ENCODE measurements around the gene METTL24. TPM values are rescaled to one million over a fixed set of nuclear protein-coding genes. Genes with fewer than 3 reads are reported as not detected.

The METTL24 gene
- total RNA-seq, 1 donor from 2014 or later: 0.67 TPM

DNA sequence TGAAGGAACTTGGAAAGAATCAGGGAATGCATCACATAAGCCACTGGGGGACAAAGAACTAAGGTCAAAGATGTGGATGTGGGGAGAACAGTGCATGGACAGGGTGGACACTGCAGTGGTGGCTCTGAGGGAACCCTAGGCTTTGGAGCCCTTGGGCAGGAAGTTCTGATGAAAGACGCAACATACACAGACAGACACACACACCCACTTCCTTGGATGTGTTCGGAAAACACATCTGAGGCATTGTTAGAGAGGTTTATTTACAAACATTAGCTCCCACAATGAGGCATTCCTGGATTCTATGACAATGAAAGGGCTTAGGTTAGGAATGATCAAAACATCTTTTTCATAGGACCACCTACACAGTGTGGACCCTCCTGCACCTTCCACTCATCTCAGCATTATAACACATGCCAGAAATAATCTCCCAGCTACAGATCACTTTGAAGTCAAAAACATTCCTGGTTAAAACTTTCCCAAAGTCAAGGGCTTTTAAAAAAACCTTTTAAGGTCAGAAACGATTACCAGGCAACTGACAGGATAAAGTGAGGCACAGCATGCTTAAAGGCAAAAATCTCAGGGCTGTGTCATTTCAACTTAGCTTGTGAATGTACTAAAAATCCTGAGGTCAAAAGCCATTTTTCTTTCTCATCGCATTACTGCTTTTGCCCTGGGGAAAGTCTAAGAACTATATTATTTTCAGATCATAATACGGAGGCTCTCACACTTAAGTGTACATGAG, 6.4 kb upstream of the METTL24 start:
- H3K27ac Mint-ChIP-seq (ENCODE audit: unreplicated experiment): no peak overlapping the region
- peaks cover 13% of the 10 kb centered on the region for H3K9me3 Mint-ChIP-seq (ENCODE audit: low read depth)
- TF ChIP-seq, protein P1, sequence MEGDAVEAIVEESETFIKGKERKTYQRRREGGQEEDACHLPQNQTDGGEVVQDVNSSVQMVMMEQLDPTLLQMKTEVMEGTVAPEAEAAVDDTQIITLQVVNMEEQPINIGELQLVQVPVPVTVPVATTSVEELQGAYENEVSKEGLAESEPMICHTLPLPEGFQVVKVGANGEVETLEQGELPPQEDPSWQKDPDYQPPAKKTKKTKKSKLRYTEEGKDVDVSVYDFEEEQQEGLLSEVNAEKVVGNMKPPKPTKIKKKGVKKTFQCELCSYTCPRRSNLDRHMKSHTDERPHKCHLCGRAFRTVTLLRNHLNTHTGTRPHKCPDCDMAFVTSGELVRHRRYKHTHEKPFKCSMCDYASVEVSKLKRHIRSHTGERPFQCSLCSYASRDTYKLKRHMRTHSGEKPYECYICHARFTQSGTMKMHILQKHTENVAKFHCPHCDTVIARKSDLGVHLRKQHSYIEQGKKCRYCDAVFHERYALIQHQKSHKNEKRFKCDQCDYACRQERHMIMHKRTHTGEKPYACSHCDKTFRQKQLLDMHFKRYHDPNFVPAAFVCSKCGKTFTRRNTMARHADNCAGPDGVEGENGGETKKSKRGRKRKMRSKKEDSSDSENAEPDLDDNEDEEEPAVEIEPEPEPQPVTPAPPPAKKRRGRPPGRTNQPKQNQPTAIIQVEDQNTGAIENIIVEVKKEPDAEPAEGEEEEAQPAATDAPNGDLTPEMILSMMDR (IDR thresholded peaks at IDR 0.05): no peak
- H3K36me3 Mint-ChIP-seq (ENCODE audit: low read depth): peaks cover 4% of the 10 kb centered on the region
- peaks cover 17% of the 10 kb centered on the region for H3K4me1 Mint-ChIP-seq (ENCODE audit: low read depth)
- no peak overlapping the region for H3K4me3 Mint-ChIP-seq (ENCODE audit: unreplicated experiment)
- no peak for DNase-seq (ENCODE audit: low spot score)
- H3K27me3 Mint-ChIP-seq (ENCODE audit: low read depth): peaks cover 43% of the 10 kb centered on the region

DNA sequence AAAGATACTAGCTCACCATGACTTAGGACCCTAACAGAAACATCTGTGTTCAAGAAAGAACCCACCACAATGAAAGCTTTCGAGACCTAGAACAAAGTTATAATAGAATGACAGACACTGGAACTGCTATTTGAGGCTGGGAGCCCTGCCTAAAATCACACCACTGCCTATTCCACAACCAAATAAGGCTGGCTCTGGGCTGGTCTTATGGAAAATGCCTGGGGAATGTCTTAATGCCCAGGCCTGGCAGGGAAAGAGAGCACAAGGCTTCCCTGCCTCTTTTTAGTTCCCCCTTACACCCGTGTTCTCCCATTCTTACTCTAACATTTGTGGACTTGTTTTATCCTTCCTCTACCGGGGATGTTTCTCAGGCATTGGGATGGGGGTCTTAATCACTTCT, 5.6 kb upstream of the METTL24 start:
- Mint-ChIP-seq H3K36me3 (ENCODE audit: low read depth) (peaks cover 4% of the 10 kb centered on the region), H3K9me3 (ENCODE audit: low read depth) (peaks cover 13% of the 10 kb centered on the region), H3K27me3 (ENCODE audit: low read depth) (peaks cover 47% of the 10 kb centered on the region), H3K4me3 (ENCODE audit: unreplicated experiment) (no peak overlapping the region), H3K4me1 (ENCODE audit: low read depth) (peaks cover 17% of the 10 kb centered on the region), H3K27ac (ENCODE audit: unreplicated experiment) (peak overlapping the region; percentile 13)
- no peak for DNase-seq (ENCODE audit: low spot score)
- TF ChIP-seq, protein P1 (IDR thresholded peaks at IDR 0.05): no peak

GRCh38 chr6:110360676-110361075, 2.5 kb upstream of the METTL24 start:
- no peak for DNase-seq (ENCODE audit: low spot score)
- H3K27ac Mint-ChIP-seq (ENCODE audit: unreplicated experiment): no peak overlapping the region
- H3K4me1 Mint-ChIP-seq (ENCODE audit: low read depth): peaks cover 26% of the 10 kb centered on the region
- H3K36me3 Mint-ChIP-seq (ENCODE audit: low read depth): peaks cover 10% of the 10 kb centered on the region
- peaks cover 40% of the 10 kb centered on the region for H3K27me3 Mint-ChIP-seq (ENCODE audit: low read depth)
- no peak overlapping the region for H3K4me3 Mint-ChIP-seq (ENCODE audit: unreplicated experiment)
- peaks cover 13% of the 10 kb centered on the region for H3K9me3 Mint-ChIP-seq (ENCODE audit: low read depth)
- TF ChIP-seq, protein P1 (IDR thresholded peaks at IDR 0.05): no peak

DNA sequence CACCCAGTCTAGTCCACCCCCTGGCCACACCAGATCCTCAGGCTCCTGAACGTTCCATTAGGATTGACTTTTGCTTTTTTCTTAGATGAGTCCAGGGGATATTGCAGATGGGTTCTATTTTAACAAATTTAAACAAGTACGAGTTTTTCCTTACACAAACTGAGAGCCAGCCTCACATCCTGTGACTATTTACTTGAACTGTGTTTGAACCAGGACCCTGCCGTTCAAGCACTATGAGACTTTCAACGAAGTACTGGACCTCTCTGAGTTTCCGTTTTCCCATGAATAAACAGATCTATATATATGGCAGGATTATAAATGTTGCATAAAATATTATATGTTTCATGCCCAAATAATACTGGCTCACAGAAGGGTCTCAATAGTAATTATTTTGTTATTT, 1.4 kb upstream of the METTL24 start:
- Mint-ChIP-seq H3K27me3 (ENCODE audit: low read depth) (peaks cover 37% of the 10 kb centered on the region), H3K27ac (ENCODE audit: unreplicated experiment) (no peak overlapping the region), H3K36me3 (ENCODE audit: low read depth) (peaks cover 10% of the 10 kb centered on the region), H3K4me3 (ENCODE audit: unreplicated experiment) (peak overlapping the region; percentile 20), H3K4me1 (ENCODE audit: low read depth) (peaks cover 24% of the 10 kb centered on the region), H3K9me3 (ENCODE audit: low read depth) (peaks cover 13% of the 10 kb centered on the region)
- no peak for DNase-seq (ENCODE audit: low spot score)
- TF ChIP-seq, protein P1 (IDR thresholded peaks at IDR 0.05): no peak

DNA sequence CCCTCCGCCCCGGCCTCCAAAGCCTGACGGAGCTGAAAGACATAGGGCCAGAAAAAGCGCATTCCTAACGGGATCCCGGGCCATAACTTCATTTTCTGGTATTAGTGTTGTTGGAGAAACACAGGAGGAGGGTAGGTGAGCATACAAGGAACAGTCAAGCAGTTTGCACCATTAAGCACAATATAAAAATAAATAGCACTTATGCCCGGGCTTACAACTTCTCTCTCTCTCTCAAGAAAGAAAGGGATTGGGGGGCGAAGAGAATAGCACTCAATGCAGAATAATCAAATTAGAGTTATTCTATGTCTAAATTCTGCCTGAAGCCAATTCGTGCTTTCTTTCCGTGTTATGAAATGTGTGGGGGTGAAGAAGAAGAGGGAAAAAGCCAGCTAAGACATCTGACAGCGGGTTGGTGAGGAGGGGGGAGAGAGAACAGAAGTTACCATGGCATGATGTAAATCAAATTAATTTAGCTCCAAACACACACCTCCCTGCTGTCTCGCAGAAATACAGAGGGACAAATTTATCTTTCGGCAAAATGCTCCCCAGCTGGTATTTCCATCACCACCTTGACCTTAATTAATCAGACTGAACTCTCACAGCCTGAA, 508 bp upstream of the METTL24 start:
- peaks cover 40% of the 10 kb centered on the region for H3K27me3 Mint-ChIP-seq (ENCODE audit: low read depth)
- peaks cover 13% of the 10 kb centered on the region for H3K9me3 Mint-ChIP-seq (ENCODE audit: low read depth)
- no peak overlapping the region for H3K27ac Mint-ChIP-seq (ENCODE audit: unreplicated experiment)

More for the DNA sequence above, 508 bp upstream of the METTL24 start:
- H3K36me3 Mint-ChIP-seq (ENCODE audit: low read depth): peaks cover 10% of the 10 kb centered on the region
- H3K4me1 Mint-ChIP-seq (ENCODE audit: low read depth): peaks cover 15% of the 10 kb centered on the region
- H3K4me3 Mint-ChIP-seq (ENCODE audit: unreplicated experiment): peak overlapping the region; percentile 49
- no peak for DNase-seq (ENCODE audit: low spot score)
- TF ChIP-seq, protein P1 (IDR thresholded peaks at IDR 0.05): no peak

All from chondrocyte (in vitro differentiated cells).